Testis (tissue), 2 donors: ENCODE data around the gene SALL2.

Experiments used
- CTCF ChIP-seq, 3 experiments: fragments of 450-650 bp in 2 of 3; fragments of 200-600 bp in 1 of 3; sonication (generic) in 1 of 3; IDR thresholded peaks; one replicate each; pipeline ENCODE4 v1.5.1; 2016 to 2019; ENCODE audit warnings: antibody characterized with exemption in 3 of 3, mild to moderate bottlenecking in 2 of 3, moderate library complexity in 1 of 3
- POLR2A ChIP-seq: fragments of 450-650 bp; IDR thresholded peaks from one replicate; pipeline ENCODE4 v1.6.1; 2017; ENCODE audit warnings: antibody characterized with exemption, mild to moderate bottlenecking, moderate library complexity

- TF ChIP-seq CTCF (IDR thresholded peaks at IDR 0.05) = no peak
- TF ChIP-seq POLR2A = no peak
Measured at GRCh38 chr14:21475767-21476522, 50.2 kb downstream of the SALL2 start.
